Limb (tissue), 2 donors: ENCODE results near the gene ZNF280D.
"Not testable (repeated sequence)": the region's sequence is repeated elsewhere in the genome, so short reads cannot be mapped to it uniquely, and the experiment has no call there.

ENCODE experiments used
- DNase-seq, 2 donors: peaks; one replicate each; pipeline ENCODE4 v3.0.0-alpha.2; 2016; ENCODE audit errors: extremely low spot score in 2 of 2

The ZNF280D gene

DNA sequence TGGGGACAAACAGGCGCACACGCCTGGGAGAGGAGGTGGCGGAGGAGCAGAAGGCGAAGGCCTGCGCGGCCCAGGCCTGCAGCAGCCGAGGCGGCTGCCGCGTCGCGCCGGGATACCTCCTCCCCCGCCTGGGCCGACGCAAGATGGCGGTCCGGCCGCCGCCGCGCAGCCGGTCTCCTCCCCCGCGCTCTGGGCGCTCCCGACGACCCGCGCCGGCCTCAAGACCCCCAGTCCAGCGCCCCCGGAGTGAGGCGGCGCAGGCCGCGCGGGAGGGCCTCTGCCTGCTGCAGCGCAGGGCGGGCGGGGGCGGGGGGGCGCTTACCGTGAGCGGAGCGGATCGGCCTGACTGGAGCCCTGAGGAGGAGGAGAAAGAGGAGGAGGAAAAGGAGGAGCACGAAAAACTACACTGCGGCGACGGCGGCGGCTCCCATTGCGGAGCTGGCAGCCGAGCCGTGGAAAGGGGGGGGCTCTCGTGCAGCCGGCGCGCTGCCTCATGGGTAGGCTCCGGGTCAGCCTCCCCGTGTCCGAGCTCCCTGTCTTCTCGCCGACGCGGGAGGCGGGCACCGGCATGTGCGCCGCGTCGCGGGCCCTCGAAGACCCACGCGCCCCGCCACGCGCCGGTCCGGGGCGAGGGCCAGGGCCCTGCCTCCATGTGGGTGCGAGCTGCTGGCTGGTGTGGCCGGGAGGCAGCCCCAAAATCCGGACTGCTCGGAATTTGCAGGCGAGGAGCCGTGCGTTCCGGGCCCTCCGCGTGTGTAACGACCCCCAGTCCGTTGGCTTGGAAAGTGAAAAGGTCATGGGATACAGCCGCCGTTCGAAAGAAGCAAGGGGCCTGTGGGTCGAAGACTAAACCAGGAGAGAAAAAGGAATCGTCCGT lies at the start of gene ZNF280D:
ZNF280D (minus strand) TSS at position 374 of the 877 bp plus-strand sequence. CDS start 26,400 bp downstream, outside the sequence.
- DNase-seq, result peak; percentile 93 to 94

- no peak for DNase-seq
These were observed 49.0 kb upstream of the ZNF280D start for GRCh38 chr15:56782306-56782705.

- no peak for DNase-seq
These were observed 48.4 kb upstream of the ZNF280D start for GRCh38 chr15:56781666-56782065.

GRCh38 chr15:56780102-56780725 lies 46.9 kb upstream of the ZNF280D start:
- not testable (repeated sequence) for DNase-seq

- not testable (repeated sequence) for DNase-seq
These were observed 46.1 kb upstream of the ZNF280D start for GRCh38 chr15:56779449-56779848.

DNA sequence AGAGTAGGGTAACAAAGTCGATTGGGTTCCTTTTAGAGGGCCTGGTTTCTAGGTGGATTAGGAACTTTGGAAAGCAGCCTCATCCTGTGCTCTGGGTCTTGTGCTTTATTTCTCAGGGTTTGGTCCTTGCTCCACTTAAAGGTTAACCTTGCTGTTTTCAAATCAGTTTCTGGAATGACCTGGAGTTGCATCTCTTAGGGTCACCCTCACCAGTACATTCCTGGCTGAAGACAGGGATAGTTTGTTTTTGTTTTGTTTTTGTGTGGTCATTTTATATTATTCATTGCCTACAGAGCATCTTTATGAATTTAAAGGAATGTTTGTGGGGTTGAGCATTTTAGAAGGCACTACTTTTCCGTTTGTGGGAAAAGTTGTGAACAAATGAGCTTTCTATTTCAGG lies 45.5 kb upstream of the ZNF280D start:
- no peak for DNase-seq

DNA sequence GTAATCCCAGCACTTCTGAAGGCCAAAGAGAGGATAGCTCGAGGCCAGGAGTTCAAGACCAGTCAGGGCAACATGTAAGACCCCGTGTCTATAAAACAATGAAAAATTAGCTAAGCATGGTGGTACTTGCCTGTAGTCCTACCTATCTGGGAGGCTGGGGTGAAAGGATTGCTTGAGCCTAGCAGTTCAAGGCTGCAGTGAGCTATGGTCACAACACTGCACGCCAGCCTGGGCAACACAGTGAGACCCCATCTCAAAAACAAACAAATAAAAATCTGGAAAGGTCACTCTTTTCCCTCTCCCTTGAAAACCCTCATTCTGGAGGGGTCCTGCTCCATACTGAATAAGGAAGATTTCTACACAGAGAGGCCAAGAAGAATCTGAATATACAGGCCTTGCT lies 43.5 kb upstream of the ZNF280D start:
- DNase-seq, result no peak

DNA sequence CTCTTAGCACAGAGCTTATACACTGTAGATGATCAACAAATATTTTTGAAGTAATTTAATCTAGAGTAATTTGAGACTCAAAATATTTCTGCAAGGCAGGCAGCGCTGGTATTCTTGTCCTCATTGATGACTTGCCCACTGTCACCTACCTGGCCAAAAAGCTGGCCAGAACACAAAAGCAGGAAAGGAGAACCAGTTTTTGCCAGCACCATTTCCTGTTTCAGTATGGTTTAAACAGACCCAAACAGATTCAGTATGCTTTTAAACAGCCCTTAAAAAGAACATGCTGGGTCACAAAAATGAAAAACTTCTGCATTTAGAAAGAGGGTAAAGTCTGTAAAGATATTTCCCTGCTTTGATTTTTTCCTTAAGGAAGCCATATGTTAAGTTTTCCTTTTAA lies 42.3 kb upstream of the ZNF280D start:
- no peak for DNase-seq

DNA sequence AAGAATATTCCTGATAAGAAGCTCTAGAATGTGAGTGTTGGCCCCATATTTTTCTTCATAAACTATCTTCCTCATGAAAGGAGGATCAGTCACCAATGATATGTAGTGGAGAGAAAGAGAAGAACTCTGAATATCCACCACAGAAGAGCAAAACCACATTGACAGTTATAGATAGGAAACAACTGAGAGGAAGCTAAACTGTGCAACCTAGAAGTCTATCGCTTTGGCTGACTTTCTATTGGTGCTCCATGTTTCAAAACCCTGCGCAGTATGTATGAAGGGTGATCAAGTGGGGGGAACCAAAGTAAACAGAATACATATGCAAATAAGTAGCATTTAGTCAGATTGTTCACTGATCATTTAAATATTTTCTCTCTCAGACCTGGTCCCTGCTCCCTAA lies 41.0 kb upstream of the ZNF280D start:
- no peak for DNase-seq

GRCh38 chr15:56772868-56773639 lies 39.7 kb upstream of the ZNF280D start:
- DNase-seq, result no peak

GRCh38 chr15:56770173-56770572 lies 36.9 kb upstream of the ZNF280D start:
- no peak for DNase-seq

- no peak for DNase-seq
These were observed 34.0 kb upstream of the ZNF280D start for GRCh38 chr15:56767315-56767714.

GRCh38 chr15:56765251-56765650 lies 31.9 kb upstream of the ZNF280D start:
- peak in 1 of 2 donors; percentile 50 for DNase-seq

DNA sequence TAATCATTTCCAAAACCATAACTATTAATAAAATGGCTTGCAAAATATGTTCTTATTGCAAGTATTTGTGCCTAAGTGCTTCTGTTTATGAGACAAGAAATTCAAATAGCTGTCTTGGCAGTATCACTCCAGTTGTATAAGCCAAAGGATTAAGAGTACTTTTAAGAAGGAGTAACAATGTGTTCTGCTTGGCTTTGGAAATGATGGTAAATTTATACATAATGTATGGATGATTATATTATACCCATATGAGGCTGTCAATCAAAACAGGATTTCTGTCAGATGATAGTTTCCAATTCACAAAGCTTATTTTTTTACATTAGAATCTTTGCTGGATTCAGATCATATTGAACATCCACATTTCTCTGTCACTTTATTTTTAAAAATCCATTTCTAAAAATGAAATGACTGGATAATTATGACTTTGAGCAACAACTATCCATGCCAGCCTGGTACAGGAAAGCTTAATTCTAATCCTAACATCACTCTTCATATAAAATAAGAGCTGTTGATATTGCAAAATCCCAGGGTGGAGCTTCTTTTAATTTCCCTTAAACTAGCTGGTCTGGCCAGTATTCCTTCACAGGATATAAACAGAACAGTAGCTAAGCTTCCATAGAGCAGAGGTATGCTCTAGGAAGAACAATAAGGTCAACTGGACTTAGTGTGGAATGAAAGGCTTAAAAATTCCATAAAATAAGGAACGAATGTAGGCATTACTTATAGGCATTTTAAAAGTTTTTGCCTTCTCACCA lies 30.0 kb upstream of the ZNF280D start:
- peak in 1 of 2 donors; percentile 29 for DNase-seq

DNA sequence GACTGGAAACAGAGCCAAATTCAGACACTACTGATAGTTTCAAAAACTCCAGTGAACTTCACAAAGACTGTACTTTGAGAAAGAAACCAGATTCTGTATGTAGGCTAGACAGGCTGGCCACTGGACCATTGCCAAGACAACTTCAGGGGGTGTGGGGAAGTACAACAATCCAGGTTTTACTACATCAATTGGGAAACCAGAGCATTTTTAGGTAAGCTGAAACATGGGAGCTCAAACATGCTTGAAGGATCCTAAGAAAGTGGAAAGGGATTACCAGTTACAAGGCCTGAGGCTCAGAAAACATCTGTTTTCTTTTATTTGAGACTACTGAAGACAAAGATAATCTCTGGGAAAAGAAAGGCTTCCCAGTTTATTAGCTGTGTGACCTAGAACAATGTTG lies 26.9 kb upstream of the ZNF280D start:
- DNase-seq, result peak in 1 of 2 donors; percentile 11

- no peak for DNase-seq
These were observed 26.1 kb upstream of the ZNF280D start for GRCh38 chr15:56759450-56759845.

GRCh38 chr15:56758770-56759449 lies 25.6 kb upstream of the ZNF280D start:
- no peak for DNase-seq

DNA sequence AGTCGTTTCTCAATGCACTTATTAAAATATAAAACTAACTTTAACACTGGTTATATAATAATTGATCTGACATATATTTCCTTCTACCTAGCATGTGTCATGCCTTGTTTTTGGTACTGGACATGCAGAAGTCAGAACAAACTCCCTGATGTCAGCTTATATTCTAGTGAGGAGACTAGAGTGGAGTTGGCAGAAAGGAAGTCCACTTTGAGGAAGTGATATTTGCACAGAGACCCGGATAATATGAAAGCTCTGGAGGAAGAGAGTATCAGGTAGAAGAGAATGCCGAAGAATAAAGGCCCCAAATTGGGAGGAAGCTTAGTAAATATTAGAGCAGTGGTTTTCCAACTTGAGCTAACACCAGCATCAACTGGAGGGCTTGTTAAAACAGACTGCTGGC lies 24.6 kb upstream of the ZNF280D start:
- no peak for DNase-seq

DNA sequence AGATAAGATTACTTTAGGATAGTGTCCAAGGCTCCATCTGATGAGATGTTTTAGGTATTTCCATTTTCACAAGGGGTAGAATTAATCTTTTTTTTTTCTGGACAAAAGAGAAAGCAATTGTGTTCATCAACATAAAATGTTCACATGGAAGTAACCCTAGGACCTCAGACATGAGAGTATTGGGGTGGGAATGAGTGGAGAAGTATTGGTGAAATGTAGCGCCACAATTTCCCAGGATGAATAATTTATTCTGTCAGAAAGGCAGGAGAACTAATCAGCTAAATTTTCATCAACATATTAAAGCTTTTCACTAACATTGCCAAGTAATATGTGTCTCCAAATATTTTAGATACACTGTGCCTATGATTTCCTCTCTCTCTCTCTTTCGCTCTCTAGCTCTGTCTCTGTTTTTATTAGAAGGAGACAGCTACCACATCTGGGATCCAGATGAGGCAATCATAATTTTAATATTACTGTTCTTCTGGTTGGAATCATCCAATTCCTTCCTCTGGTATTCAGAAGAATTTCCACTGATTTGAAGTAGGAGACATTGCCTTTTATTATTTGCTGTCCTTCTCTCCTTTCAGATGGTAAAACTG lies 21.6 kb upstream of the ZNF280D start:
- DNase-seq, result peak in 1 of 2 donors; percentile 36

DNA sequence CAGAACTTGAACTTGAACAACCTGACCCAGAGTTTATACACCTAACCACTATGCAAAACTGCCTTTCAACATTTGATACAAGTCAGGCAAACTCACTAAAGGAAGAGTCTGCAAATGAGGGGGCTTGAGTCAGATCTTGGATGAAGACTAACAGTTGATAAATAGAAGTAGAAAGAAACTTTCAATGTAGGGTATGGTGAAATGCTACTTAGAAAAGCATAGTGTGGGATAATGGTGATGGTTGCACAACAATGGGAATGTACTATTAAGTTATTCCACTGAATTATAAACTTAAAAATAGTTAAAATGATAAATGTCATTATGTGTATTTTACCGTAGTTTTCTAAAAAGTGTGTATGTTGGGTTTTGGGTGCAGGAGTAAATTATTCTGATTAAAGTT lies 19.7 kb upstream of the ZNF280D start:
- DNase-seq, result no peak
